Thymus (tissue), 14 donors: ENCODE data around the gene LEMD2. TPM values are rescaled to one million over a fixed set of nuclear protein-coding genes. Genes with fewer than 3 reads are reported as not detected.
"Not testable (repeated sequence)": the region's sequence is repeated elsewhere in the genome, so short reads cannot be mapped to it uniquely, and the experiment has no call there.

ENCODE experiments used
- DNase-seq, 9 donors: peaks; one replicate each; pipeline ENCODE4 v3.0.0-alpha.2; 2013; ENCODE audit warnings: low spot score in 9 of 9, low read depth in 6 of 9, missing footprints in 1 of 9
- H3K27ac ChIP-seq, 2 donors: one replicate each; pipeline ENCODE4 v1.5.1; 2013; ENCODE audit warnings: control low read depth in 1 of 2, low read depth in 1 of 2, low read length in 1 of 2, mild to moderate bottlenecking in 1 of 2, moderate library complexity in 1 of 2
- H3K27me3 ChIP-seq, 2 donors: one replicate each; pipeline ENCODE4 v1.5.1; 2013; ENCODE audit warnings: low read length in 1 of 2; ENCODE audit not compliant: control insufficient read depth in 2 of 2, insufficient read depth in 1 of 2
- H3K36me3 ChIP-seq, 2 donors: one replicate each; pipeline ENCODE4 v1.5.1; 2013; ENCODE audit warnings: low read length in 1 of 2, mild to moderate bottlenecking in 1 of 2, moderate library complexity in 1 of 2; ENCODE audit not compliant: control insufficient read depth in 2 of 2, insufficient read depth in 2 of 2
- H3K4me1 ChIP-seq, 2 donors: one replicate each; pipeline ENCODE4 v1.5.1; 2013; ENCODE audit warnings: low read length in 2 of 2; ENCODE audit not compliant: control insufficient read depth in 2 of 2, insufficient read depth in 2 of 2
- H3K4me3 ChIP-seq, 2 donors: one replicate each; pipeline ENCODE4 v1.5.1; 2013; ENCODE audit warnings: low read length in 2 of 2, control low read depth in 1 of 2, mild to moderate bottlenecking in 1 of 2
- H3K9me3 ChIP-seq, 2 donors: one replicate each; pipeline ENCODE4 v1.5.1; 2013; ENCODE audit warnings: low read length in 1 of 2, mild to moderate bottlenecking in 1 of 2; ENCODE audit not compliant: control insufficient read depth in 2 of 2, insufficient read depth in 1 of 2
- WGBS: extraction: QIAGEN DNeasy Blood & Tissue Kit; methylation state at CpG from one replicate; pipeline ENCODE4 v1.1.7; 2013; 5-methylcytosine and 5-hydroxymethylcytosine counted together
- long read RNA-seq, 10 donors: transcript quantifications; one replicate each; lab custom pipeline, GENCODE V29; 2026
- polyA plus RNA-seq: library from polyadenylated mRNA; stranded (reverse); fragments of 200-250 nt; gene quantifications from one replicate; pipeline ENCODE4 v1.2.3, GENCODE V29; 2013
- total RNA-seq: library from RNA; stranded (reverse); fragments of 120-200 nt; gene quantifications from one replicate; pipeline ENCODE4 v1.2.4, GENCODE V29; 2013
- donor health status: healthy.

Gene LEMD2
- total RNA-seq (39.6 TPM), polyA plus RNA-seq (67.5 TPM)
- long read RNA-seq, donor 1, partial matches to known transcripts: 0 of 2 reads
- long read RNA-seq, donor 1, other reads (novel, unspliced or antisense): 0 of 2 reads
- long read RNA-seq, donor 2: 0 reads
- long read RNA-seq, donor 3, transcript LEMD2-201 (9 exons, 2,958 nt): major isoform, 14 of 16 reads
- long read RNA-seq, donor 3, partial matches to known transcripts: 0 of 16 reads
- long read RNA-seq, donor 3, other reads (novel, unspliced or antisense): 0 of 16 reads
- long read RNA-seq, donor 4, full-length matches to known transcripts: 7 of 7 reads
- long read RNA-seq, donor 4, partial matches to known transcripts: 0 of 7 reads
- long read RNA-seq, donor 4, other reads (novel, unspliced or antisense): 0 of 7 reads
- long read RNA-seq, donor 5, transcript LEMD2-201 (9 exons, 2,958 nt): major isoform, 23 of 63 reads
- long read RNA-seq, donor 5, partial matches to known transcripts: 36 of 63 reads
- long read RNA-seq, donor 5, other reads (novel, unspliced or antisense): 0 of 63 reads
- long read RNA-seq, donor 6, transcript LEMD2-201 (9 exons, 2,958 nt): major isoform, 9 of 11 reads
- long read RNA-seq, donor 6, partial matches to known transcripts: 0 of 11 reads
- long read RNA-seq, donor 6, other reads (novel, unspliced or antisense): 0 of 11 reads
- long read RNA-seq, donor 7: 0 reads
- long read RNA-seq, donor 8, partial matches to known transcripts: 0 of 2 reads
- long read RNA-seq, donor 8, other reads (novel, unspliced or antisense): 0 of 2 reads
- long read RNA-seq, donor 9, transcript LEMD2-201 (9 exons, 2,958 nt): major isoform, 7 of 9 reads
- long read RNA-seq, donor 9, partial matches to known transcripts: 0 of 9 reads
- long read RNA-seq, donor 9, other reads (novel, unspliced or antisense): 0 of 9 reads
- long read RNA-seq, donor 10, transcript LEMD2-201 (9 exons, 2,958 nt): major isoform, 10 of 12 reads
- long read RNA-seq, donor 10, partial matches to known transcripts: 0 of 12 reads
- long read RNA-seq, donor 10, other reads (novel, unspliced or antisense): 0 of 12 reads

- Histone ChIP-seq H3K27me3 (peaks cover 0 to 20% of the 10 kb centered on the region in 2 donors), H3K27ac (peak within 1 kb of the TSS; percentile 89 to 98), H3K4me1 (peaks cover 18 to 28% of the 10 kb centered on the region in 2 donors), H3K9me3 (no peaks in the 10 kb centered on the region), H3K4me3 (peak within 1 kb of the TSS; percentile 63 to 92), H3K36me3 (peaks cover 15 to 24% of the 10 kb centered on the region in 2 donors)
- peak; percentile 73 to 96 (median 90) for DNase-seq
- WGBS: 5% methylated on average over 86 of the region's 86 CpGs
These were observed at the start of gene LEMD2 for GRCh38 chr6:33788694-33789549. LEMD2 (minus strand) TSS chr6:33789130; CDS start chr6:33789116, 14 bp downstream.

GRCh38 chr6:33837971-33838665, 49.2 kb upstream of the LEMD2 start:
- peak overlapping the region in 1 of 2 donors; percentile 46 for H3K27ac ChIP-seq
- H3K36me3 ChIP-seq: no peaks in the 10 kb centered on the region
- H3K27me3 ChIP-seq: peaks cover 0 to 2% of the 10 kb centered on the region in 2 donors
- peaks cover 0 to 6% of the 10 kb centered on the region in 2 donors for H3K9me3 ChIP-seq
- peaks cover 3 to 20% of the 10 kb centered on the region in 2 donors for H3K4me1 ChIP-seq
- H3K4me3 ChIP-seq: no peak overlapping the region
- no peak for DNase-seq
- WGBS: 87% methylated on average over 12 of the region's 12 CpGs

- Histone ChIP-seq H3K36me3 (no peaks in the 10 kb centered on the region), H3K4me1 (peaks cover 3 to 20% of the 10 kb centered on the region in 2 donors), H3K27me3 (peaks cover 0 to 2% of the 10 kb centered on the region in 2 donors), H3K9me3 (peaks cover 0 to 6% of the 10 kb centered on the region in 2 donors), H3K4me3 (no peak overlapping the region), H3K27ac (no peak overlapping the region)
- no peak for DNase-seq
- WGBS: 93% methylated on average over 3 of the region's 3 CpGs
These were observed 48.0 kb upstream of the LEMD2 start for GRCh38 chr6:33836806-33837469.

GRCh38 chr6:33834401-33835392, 45.8 kb upstream of the LEMD2 start:
- Histone ChIP-seq H3K9me3 (peaks cover 0 to 6% of the 10 kb centered on the region in 2 donors), H3K27ac (no peak overlapping the region), H3K27me3 (peaks cover 0 to 17% of the 10 kb centered on the region in 2 donors), H3K4me1 (peaks cover 0 to 9% of the 10 kb centered on the region in 2 donors), H3K4me3 (no peak overlapping the region), H3K36me3 (no peaks in the 10 kb centered on the region)
- DNase-seq: no peak
- 97% methylated on average over 22 of the region's 22 CpGs for WGBS

- no peak for DNase-seq
- no peaks in the 10 kb centered on the region for H3K36me3 ChIP-seq
- peaks cover 0 to 6% of the 10 kb centered on the region in 2 donors for H3K9me3 ChIP-seq
- no peak overlapping the region for H3K27ac ChIP-seq
- peaks cover 0 to 3% of the 10 kb centered on the region in 2 donors for H3K4me1 ChIP-seq
- 96% methylated on average over 6 of the region's 6 CpGs for WGBS
- peaks cover 0 to 26% of the 10 kb centered on the region in 2 donors for H3K27me3 ChIP-seq
- H3K4me3 ChIP-seq: no peak overlapping the region
These were observed 44.7 kb upstream of the LEMD2 start for GRCh38 chr6:33833599-33833998.

GRCh38 chr6:33832831-33833230, 43.9 kb upstream of the LEMD2 start:
- not testable (repeated sequence) for H3K4me3 ChIP-seq, H3K27ac ChIP-seq, H3K4me1 ChIP-seq, H3K9me3 ChIP-seq, H3K36me3 ChIP-seq, DNase-seq
- peaks cover 0 to 33% of the 10 kb centered on the region in 2 donors for H3K27me3 ChIP-seq
- 99% methylated on average over 28 of the region's 32 CpGs for WGBS

GRCh38 chr6:33831725-33832124, 42.8 kb upstream of the LEMD2 start:
- H3K4me3 ChIP-seq, H3K27ac ChIP-seq, DNase-seq, H3K36me3 ChIP-seq, H3K4me1 ChIP-seq, H3K9me3 ChIP-seq: not testable (repeated sequence)
- H3K27me3 ChIP-seq: peaks cover 0 to 36% of the 10 kb centered on the region in 2 donors
- WGBS: 85% methylated on average over 4 of the region's 5 CpGs
